ENCODE data around the gene VAMP2.

VAMP2 gene

DNA sequence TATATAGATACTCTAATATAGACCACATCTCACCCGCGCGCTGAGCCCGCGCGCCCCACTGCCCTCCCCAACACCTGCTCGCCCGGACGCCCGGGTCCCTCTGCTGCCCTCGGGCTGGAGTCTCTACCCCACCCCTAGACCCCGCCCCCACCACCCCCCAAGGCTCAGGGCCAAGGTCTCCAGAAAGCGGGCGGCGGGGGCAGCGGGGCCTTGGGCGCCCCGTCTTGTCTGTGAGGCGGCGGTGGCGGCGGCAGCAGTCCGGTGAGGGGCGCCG lies 41.4 kb downstream of the VAMP2 start:
- DNase-seq = no peak

DNA sequence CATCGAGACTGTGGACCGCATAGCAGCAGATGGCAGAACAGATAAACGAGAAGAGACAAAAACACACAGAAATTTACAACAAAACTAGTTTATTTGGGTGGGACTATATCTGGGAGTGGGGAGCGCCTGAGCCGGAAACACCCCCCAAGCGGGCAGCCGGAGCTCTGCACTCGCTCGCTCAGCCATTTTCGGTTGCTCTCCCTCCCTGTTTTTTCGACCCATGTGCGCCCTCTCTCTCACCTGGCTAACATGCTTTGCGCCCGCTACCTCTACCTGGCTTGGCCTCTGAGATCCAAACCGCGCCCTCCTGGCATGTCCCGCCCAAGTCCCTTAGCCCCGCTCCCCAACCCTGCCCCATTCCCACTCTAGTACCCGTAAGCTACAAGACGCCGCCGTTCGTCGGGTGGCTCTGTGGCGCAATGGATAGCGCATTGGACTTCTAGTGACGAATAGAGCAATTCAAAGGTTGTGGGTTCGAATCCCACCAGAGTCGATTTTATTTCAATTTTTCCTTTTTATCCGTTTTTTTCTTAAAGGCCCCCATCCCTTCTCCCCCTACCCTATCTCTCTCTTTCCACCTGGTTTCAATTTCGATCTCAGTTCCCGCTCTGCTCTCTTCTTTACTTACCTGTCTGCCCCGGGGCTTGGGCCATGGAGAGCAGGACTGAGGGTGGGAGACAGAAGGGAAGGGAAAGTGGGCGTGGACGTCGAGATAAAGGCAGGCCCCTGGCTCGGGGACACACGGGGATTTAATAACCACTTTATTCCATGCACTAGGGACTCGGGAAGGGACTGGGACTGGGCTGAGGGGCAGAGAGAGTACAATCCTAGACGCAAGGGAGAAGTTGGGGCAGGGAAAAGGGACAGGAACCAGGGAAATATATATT lies 42.0 kb downstream of the VAMP2 start:
- peak; percentile 70 for DNase-seq

DNA sequence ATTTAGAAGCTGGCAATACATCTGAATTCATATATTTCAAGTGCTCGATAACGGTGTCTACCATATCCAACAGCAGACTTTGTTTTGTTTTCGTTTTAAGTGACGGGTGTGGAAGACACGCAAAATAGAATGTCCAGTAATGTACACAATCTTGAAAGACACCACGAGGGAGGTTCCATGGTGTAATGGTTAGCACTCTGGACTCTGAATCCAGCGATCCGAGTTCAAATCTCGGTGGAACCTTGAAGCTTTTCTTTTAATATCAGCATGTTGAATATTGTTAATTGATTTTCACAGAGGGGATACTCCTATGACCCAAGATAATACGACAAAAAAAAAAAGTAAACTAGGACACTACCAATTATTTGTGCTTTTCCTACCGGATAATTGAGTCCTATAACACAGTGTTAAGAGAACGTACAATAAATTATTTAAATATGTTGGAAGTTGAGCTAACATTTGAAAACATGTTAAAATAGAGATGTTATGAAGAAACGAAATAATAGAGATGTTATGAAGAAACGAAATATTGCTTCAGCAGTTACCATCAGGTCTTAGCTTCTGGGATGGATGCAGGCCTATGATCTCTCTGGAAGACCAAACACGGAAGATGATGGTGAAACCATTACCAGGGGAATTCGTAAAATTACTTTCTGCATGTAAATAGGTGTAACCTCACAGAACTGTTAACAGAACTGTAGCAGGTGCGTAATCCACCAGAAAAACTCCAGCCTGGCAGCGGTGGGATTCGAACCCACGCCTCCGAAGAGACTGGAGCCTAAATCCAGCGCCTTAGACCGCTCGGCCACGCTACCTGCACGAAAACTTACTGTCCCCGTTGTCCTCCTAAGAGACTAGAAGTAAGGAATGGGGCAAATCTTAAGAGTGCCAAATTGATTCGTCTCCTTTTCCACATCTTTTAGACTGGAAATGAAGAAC lies 42.9 kb downstream of the VAMP2 start:
- DNase-seq = peak; percentile 70

GRCh38 chr17:8118769-8119580 lies 43.8 kb downstream of the VAMP2 start:
- DNase-seq = peak; percentile 76

- no peak for DNase-seq
Observed at GRCh38 chr17:8117980-8118768, 44.6 kb downstream of the VAMP2 start, which contains the start of gene ALOXE3. Gene ALOXE3, minus strand, starts transcription at chr17:8118514. Its CDS starts 524 bp downstream, at chr17:8117990.

- no peak for DNase-seq
Observed at GRCh38 chr17:8117367-8117979, 45.3 kb downstream of the VAMP2 start.

GRCh38 chr17:8116776-8117175 lies 46.0 kb downstream of the VAMP2 start:
- DNase-seq = no peak

DNA sequence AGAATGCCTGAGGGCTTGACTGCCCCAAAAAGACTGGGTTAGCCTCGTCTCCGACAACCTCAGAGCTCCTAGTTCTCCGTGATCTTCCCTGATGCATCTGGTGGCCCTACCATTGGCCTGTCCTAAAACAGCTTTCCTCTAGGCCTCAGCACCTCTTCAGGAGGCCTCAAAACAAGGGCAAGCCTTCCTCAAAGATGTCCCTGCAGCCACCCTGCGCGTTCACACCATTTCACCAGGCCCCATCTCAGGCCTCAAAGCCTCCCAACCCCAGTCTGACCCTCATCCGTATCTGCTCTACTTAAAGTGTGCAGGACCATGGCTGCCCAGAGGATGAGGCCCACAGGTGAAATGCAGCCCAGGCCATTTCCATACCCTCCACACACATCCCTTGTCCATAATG lies 51.8 kb downstream of the VAMP2 start:
- no peak for DNase-seq

GRCh38 chr17:8110456-8110804 lies 52.3 kb downstream of the VAMP2 start:
- DNase-seq = no peak

DNA sequence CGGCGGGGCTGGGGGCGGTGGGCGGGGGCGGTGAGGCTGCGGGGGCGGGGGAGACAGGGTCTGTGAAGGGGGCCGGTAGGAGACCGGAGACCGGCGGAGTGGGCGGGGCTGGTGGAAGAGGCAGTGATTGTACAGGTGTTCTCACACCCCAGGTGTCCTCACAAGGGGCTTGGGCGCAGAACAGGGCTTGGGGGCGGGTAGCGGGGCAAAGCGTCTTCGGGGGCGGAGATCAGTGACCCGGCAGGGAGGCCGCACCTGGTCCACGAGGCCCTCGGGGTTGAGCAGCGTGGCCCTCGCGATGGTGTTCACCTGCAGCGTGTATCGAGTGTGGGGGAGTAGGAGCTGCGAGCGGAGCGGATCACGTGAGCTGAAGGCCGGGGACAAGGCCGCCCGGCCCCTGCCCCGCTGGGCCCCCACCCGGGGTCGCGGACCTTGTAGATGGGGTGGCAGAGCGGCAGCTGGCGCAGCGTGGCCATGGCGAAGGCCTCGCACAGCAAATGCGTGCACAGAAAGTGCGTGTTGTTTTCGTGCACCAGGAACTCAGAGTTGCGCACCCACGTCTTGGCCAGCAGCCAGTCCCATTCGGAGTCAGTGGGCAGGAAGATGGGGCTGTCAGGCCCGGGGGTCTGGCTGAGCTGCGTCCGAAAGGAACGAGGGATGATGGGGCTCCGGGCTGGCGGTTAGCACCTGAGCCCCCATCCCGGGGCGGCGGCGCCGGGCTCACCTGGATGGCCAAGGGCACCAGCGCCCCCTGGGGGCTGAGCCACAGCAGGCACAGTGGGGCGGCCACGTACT lies 52.9 kb downstream of the VAMP2 start:
- no peak for DNase-seq

Measured in DMS 273 treated with DMSO at 0.1 percent for 48 hours (cell line).